ENCODE measurements around the gene MRPL49.

The MRPL49 gene

GRCh38 chr11:65125197-65126056, 3.3 kb downstream of the MRPL49 start:
- TF ChIP-seq CTCF (IDR thresholded peaks at IDR 0.05; ENCODE audit: borderline replicate concordance, control extremely low read depth, extremely low read depth, insufficient read depth, missing control alignments) = no peak
- in situ Hi-C loops (cut with MboI; ENCODE audit: low sequenced_read_pairs, unreplicated experiment) = no loop called here
- DNase-seq (ENCODE audit: low spot score) = no peak

GRCh38 chr11:65126624-65127274, 4.6 kb downstream of the MRPL49 start:
- in situ Hi-C loops (cut with MboI; ENCODE audit: low sequenced_read_pairs, unreplicated experiment) = no loop called here
- TF ChIP-seq CTCF (IDR thresholded peaks at IDR 0.05; ENCODE audit: borderline replicate concordance, control extremely low read depth, extremely low read depth, insufficient read depth, missing control alignments) = no peak
- DNase-seq (ENCODE audit: low spot score) = peak; percentile 26

- in situ Hi-C loops (cut with MboI; ENCODE audit: low sequenced_read_pairs, unreplicated experiment) = no loop called here
- no peak for TF ChIP-seq CTCF (IDR thresholded peaks at IDR 0.05; ENCODE audit: borderline replicate concordance, control extremely low read depth, extremely low read depth, insufficient read depth, missing control alignments)
- no peak for DNase-seq (ENCODE audit: low spot score)
Observed at GRCh38 chr11:65127473-65128181, 5.5 kb downstream of the MRPL49 start.

GRCh38 chr11:65128182-65129145, 6.3 kb downstream of the MRPL49 start:
- TF ChIP-seq CTCF (IDR thresholded peaks at IDR 0.05; ENCODE audit: borderline replicate concordance, control extremely low read depth, extremely low read depth, insufficient read depth, missing control alignments) = no peak
- in situ Hi-C loops (cut with MboI; ENCODE audit: low sequenced_read_pairs, unreplicated experiment) = no loop called here
- no peak for DNase-seq (ENCODE audit: low spot score)

- TF ChIP-seq CTCF (IDR thresholded peaks at IDR 0.05; ENCODE audit: borderline replicate concordance, control extremely low read depth, extremely low read depth, insufficient read depth, missing control alignments) = no peak
- no peak for DNase-seq (ENCODE audit: low spot score)
- in situ Hi-C loops (cut with MboI; ENCODE audit: low sequenced_read_pairs, unreplicated experiment) = no loop called here
Observed at GRCh38 chr11:65129649-65130441, 7.7 kb downstream of the MRPL49 start.

Measured in GM13976 (cell line).